ENCODE results near the gene KLHDC7B.
"Not testable (repeated sequence)": the region's sequence is repeated elsewhere in the genome, so short reads cannot be mapped to it uniquely, and the experiment has no call there.

The KLHDC7B gene

DNA sequence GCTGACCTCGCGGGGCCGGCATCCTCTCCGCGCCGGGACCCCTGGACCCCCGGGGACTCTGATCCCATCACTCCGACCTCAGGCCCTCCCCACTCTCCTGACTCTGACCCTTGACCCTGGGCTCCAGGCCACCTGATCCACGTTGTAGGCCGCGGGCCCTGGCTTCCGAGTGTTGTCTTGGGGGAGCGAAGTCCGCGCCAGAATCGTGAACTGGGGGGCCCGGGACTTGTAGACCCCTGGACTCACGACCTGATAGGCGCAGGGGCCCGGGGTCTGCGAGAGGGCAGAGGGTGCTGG lies 15.2 kb upstream of the KLHDC7B start:
- Histone ChIP-seq H3K36me3 (ENCODE audit: control insufficient read depth, insufficient read depth, low read length) (no peaks in the 10 kb centered on the region), H3K4me3 (replicated peaks; ENCODE audit: low read depth, low read length) (peak overlapping the region; percentile 90), H3K27me3 (replicated peaks; ENCODE audit: control insufficient read depth, insufficient read depth, low read length) (no peaks in the 10 kb centered on the region)
- DNase-seq (ENCODE audit: extremely low read depth, insufficient read length) = no peak
- TF ChIP-seq, protein P1, sequence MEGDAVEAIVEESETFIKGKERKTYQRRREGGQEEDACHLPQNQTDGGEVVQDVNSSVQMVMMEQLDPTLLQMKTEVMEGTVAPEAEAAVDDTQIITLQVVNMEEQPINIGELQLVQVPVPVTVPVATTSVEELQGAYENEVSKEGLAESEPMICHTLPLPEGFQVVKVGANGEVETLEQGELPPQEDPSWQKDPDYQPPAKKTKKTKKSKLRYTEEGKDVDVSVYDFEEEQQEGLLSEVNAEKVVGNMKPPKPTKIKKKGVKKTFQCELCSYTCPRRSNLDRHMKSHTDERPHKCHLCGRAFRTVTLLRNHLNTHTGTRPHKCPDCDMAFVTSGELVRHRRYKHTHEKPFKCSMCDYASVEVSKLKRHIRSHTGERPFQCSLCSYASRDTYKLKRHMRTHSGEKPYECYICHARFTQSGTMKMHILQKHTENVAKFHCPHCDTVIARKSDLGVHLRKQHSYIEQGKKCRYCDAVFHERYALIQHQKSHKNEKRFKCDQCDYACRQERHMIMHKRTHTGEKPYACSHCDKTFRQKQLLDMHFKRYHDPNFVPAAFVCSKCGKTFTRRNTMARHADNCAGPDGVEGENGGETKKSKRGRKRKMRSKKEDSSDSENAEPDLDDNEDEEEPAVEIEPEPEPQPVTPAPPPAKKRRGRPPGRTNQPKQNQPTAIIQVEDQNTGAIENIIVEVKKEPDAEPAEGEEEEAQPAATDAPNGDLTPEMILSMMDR (IDR thresholded peaks at IDR 0.05; ENCODE audit: insufficient read depth, low read length, poor library complexity, severe bottlenecking) = no peak

DNA sequence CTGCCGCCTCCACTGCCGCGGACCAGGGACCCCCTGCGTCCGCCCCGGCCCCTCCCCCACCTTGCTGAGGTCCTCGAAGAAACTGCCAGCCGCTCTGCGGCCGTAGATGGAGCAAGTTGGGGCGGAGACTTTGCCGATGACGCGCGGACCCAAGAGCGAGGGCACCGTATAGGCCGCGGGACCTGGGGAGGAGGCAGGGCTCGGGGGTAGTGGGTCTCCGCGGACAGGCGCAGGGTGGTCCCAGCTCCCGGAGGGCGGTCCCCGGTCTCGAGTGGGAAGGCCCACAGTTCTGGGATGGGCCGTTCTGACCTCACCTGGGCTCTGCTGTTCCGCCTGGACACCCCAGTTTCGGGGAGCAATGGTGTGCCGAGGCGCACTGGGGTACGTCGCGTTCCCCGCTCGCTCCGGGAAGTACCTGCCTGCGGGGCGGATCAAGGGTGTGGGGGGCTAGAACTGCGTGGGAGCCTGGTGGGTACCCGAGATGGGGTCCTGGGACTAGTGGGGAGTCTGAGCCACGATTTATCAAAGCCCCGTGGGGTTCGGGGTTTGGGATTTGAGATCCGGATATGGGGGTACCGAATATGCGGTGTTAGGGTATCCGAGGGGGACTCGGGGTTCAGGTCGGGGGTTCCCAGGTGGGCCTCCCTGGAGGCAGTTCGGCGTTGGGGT lies 14.7 kb upstream of the KLHDC7B start:
- no peaks in the 10 kb centered on the region for H3K27me3 ChIP-seq (replicated peaks; ENCODE audit: control insufficient read depth, insufficient read depth, low read length)
- no peaks in the 10 kb centered on the region for H3K36me3 ChIP-seq (ENCODE audit: control insufficient read depth, insufficient read depth, low read length)
- H3K4me3 ChIP-seq (replicated peaks; ENCODE audit: low read depth, low read length) = peak overlapping the region; percentile 90
- TF ChIP-seq, protein P1 (IDR thresholded peaks at IDR 0.05; ENCODE audit: insufficient read depth, low read length, poor library complexity, severe bottlenecking) = no peak
- DNase-seq (ENCODE audit: extremely low read depth, insufficient read length) = peak; percentile 91

DNA sequence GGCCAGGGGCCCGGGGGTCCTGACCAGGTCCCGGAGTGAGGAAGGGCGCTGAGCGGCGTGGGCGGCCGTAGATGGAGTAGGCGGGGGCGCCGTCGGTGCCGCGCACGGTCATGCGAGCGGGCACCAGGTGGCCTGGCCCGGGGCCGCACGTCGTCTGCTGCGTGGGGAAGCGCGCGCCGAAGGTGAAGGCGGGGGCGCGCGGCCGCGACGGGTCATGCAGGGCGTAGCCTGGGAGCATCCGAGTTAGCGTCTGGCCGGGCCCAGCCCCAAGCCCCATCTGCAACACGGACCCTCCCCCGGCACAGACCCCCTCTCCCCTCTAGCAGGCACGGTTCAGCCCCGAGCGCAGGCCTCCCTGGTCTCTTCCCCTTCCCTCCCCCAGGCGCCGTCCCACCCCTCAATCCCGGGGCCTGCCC lies 14.1 kb upstream of the KLHDC7B start:
- Histone ChIP-seq H3K27me3 (replicated peaks; ENCODE audit: control insufficient read depth, insufficient read depth, low read length) (no peaks in the 10 kb centered on the region), H3K36me3 (ENCODE audit: control insufficient read depth, insufficient read depth, low read length) (no peaks in the 10 kb centered on the region), H3K4me3 (replicated peaks; ENCODE audit: low read depth, low read length) (peak overlapping the region; percentile 90)
- DNase-seq (ENCODE audit: extremely low read depth, insufficient read length) = peak; percentile 92
- TF ChIP-seq, protein P1 (IDR thresholded peaks at IDR 0.05; ENCODE audit: insufficient read depth, low read length, poor library complexity, severe bottlenecking) = no peak

DNA sequence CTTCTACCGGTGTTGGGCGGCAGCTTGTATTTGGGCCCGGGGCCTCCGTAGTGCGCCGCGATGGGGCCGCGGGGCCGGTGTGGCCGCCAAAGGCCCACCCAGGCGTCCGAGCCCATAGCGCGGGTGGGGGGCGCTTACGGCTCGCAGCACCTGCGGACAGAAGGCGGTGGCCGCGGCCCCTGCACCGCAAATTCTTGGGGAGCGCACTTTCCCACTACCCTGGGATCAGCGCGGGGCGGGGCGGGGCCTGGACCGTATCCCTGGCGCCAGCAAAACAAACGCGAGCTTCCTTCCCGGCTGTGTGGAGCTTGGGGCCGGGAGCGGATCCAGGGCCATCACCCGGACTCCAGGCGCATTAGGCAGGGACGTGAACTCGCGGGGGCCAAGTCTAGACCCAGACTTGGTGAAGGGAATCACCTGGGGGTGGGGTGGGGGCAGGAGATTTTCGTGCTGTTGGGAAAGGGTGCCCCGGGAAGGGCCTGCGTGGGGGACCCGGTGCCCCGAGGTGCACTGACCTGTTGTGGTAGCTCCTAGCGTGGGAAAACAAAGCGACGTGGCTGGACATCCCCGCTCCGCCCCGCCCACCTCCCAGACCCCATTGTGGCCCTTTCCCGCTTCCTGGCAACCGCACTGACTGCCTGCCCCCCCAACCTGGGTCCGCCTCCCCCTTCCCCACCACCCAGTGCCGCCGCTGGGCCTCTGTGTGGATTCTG lies 13.6 kb upstream of the KLHDC7B start:
- peak; percentile 67 for DNase-seq (ENCODE audit: extremely low read depth, insufficient read length)
- TF ChIP-seq, protein P1 (IDR thresholded peaks at IDR 0.05; ENCODE audit: insufficient read depth, low read length, poor library complexity, severe bottlenecking) = no peak
- Histone ChIP-seq H3K4me3 (replicated peaks; ENCODE audit: low read depth, low read length) (peak overlapping the region; percentile 90), H3K27me3 (replicated peaks; ENCODE audit: control insufficient read depth, insufficient read depth, low read length) (no peaks in the 10 kb centered on the region), H3K36me3 (ENCODE audit: control insufficient read depth, insufficient read depth, low read length) (no peaks in the 10 kb centered on the region)

DNA sequence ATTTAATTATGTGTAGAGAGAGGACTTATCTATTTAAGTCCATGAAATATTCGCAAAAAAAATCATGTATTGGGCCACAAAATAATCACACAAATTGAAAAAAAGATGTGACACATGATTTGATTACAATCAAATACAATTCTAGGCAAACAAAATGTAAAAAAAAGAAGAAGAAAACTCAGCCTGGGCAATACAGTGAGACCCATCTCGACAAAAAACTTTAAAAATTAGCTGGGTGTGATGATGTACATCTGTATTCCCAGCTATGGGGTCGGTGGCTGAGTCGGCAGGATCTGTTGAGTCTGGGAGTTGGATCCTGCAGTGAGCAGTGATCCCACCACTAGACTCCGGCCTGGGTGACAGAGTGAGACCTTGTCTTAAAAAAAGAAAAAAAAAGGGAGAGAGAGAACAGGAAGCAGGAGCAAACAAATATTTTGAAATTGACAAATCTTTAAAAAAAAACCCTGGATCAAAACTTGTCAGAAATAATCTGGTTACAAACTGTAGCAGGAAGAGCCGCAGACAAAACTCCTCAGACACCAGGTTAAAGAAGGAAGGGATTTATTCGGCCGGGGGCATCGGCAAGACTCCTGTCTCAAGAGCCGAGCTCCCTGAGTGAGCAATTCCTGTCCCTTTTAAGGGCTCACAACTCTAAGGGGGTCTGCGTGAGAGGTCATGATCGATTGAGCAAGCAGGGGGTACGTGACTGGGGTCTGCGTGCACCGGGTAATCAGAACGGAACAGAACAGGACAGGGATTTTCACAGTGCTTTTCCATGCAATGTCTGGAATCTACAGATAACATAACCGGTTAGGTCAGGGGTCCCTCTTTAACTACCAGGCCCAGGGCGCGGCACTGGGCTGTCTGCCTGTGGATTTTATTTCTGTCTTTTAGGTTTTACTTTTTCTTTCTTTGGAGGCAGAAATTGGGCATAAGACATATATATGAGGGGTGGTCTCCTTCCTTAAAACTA lies 12.6 kb upstream of the KLHDC7B start:
- no peak for DNase-seq (ENCODE audit: extremely low read depth, insufficient read length)
- TF ChIP-seq, protein P1 (IDR thresholded peaks at IDR 0.05; ENCODE audit: insufficient read depth, low read length, poor library complexity, severe bottlenecking) = no peak
- Histone ChIP-seq H3K27me3 (replicated peaks; ENCODE audit: control insufficient read depth, insufficient read depth, low read length) (no peaks in the 10 kb centered on the region), H3K4me3 (replicated peaks; ENCODE audit: low read depth, low read length) (peak overlapping the region; percentile 90), H3K36me3 (ENCODE audit: control insufficient read depth, insufficient read depth, low read length) (no peaks in the 10 kb centered on the region)

DNA sequence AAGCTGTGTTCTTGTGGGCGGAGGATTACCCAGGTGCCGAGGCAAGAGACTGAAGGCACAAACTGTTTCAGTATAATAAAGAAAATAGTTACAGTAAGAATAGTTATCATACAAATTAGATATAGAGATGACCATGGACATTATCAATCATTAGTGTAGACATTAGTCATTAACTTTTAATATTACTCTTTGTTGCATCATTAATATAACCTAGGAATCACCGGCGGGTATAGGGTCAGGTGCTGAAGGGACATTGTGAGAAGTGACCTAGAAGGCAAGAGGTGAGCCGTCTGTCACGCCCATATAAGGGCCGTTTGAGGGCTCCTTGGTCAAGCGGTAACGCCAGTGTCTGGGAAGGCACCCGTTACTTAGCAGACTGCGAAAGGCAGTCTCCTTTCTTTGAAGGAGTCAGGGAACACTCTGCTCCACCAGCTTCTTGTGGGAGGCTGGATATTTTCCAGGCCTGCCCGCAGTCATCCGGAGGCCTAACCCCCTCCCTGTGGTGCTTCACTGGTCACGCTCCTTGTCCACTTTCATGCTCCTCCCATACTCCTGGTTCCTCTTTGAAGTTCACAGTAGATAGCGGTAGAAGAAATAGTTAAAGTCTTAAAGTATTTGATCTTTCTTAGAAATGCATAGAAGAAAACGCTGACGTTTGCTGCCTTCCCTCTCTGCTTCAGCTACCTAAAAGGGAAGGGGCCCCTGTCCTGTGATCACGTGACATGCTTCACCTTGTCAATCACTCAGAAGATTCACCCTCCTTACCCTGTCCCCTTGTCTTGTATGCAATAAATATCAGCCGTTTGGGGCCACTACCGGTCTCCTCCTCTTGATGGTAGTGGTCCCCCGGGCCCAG lies 11.6 kb upstream of the KLHDC7B start:
- not testable (repeated sequence) for H3K36me3 ChIP-seq (ENCODE audit: control insufficient read depth, insufficient read depth, low read length); H3K27me3 ChIP-seq (replicated peaks; ENCODE audit: control insufficient read depth, insufficient read depth, low read length); DNase-seq (ENCODE audit: extremely low read depth, insufficient read length)
- peak overlapping the region; percentile 24 for H3K4me3 ChIP-seq (replicated peaks; ENCODE audit: low read depth, low read length)
